HG03460 (cell line): Measurements from ENCODE around the gene SPTY2D1.
"Not testable (repeated sequence)": the region's sequence is repeated elsewhere in the genome, so short reads cannot be mapped to it uniquely, and the experiment has no call there.

Source experiments
- ATAC-seq: cut with Tn5 transposase; IDR thresholded peaks from one replicate; pipeline ENCODE4 v1.9.1; 2021; ENCODE audit not compliant: unreplicated experiment

Gene SPTY2D1

GRCh38 chr11:18634140-18635032 is at the start of gene SPTY2D1:
Gene SPTY2D1 (minus strand): TSS chr11:18634342. CDS start chr11:18634257, 85 bp downstream.
- peak; percentile 94 for ATAC-seq

- no peak for ATAC-seq
Observed at GRCh38 chr11:18682466-18682865, 48.3 kb upstream of the SPTY2D1 start.

GRCh38 chr11:18681949-18682348 is 47.8 kb upstream of the SPTY2D1 start:
- not testable (repeated sequence) for ATAC-seq

- no peak for ATAC-seq
Observed at GRCh38 chr11:18677560-18677959, 43.4 kb upstream of the SPTY2D1 start.

- no peak for ATAC-seq
Observed at GRCh38 chr11:18676803-18677202, 42.7 kb upstream of the SPTY2D1 start.

GRCh38 chr11:18672209-18672608 is 38.1 kb upstream of the SPTY2D1 start:
- ATAC-seq, result not testable (repeated sequence)

- no peak for ATAC-seq
Observed at GRCh38 chr11:18671246-18671645, 37.1 kb upstream of the SPTY2D1 start.

GRCh38 chr11:18669711-18670110 is 35.6 kb upstream of the SPTY2D1 start:
- ATAC-seq, result no peak

GRCh38 chr11:18669219-18669596 is 35.1 kb upstream of the SPTY2D1 start:
- ATAC-seq, result no peak

- no peak for ATAC-seq
Observed at GRCh38 chr11:18668131-18668530, 34.0 kb upstream of the SPTY2D1 start.

GRCh38 chr11:18665353-18665872 is 31.3 kb upstream of the SPTY2D1 start:
- not testable (repeated sequence) for ATAC-seq

- no peak for ATAC-seq
Observed at GRCh38 chr11:18657673-18658072, 23.5 kb upstream of the SPTY2D1 start.

- peak; percentile 81 for ATAC-seq
Observed at GRCh38 chr11:18650859-18651557, 16.9 kb upstream of the SPTY2D1 start.

- peak; percentile 40 for ATAC-seq
Observed at GRCh38 chr11:18650353-18650752, 16.2 kb upstream of the SPTY2D1 start.

GRCh38 chr11:18643034-18643433 is 8.9 kb upstream of the SPTY2D1 start:
- not testable (repeated sequence) for ATAC-seq

GRCh38 chr11:18641677-18642076 is 7.5 kb upstream of the SPTY2D1 start:
- ATAC-seq, result no peak

GRCh38 chr11:18633256-18634139 is 644 bp downstream of the SPTY2D1 start:
- peak; percentile 62 for ATAC-seq

GRCh38 chr11:18632841-18633240 is 1.3 kb downstream of the SPTY2D1 start:
- no peak for ATAC-seq

GRCh38 chr11:18624161-18624560 is 10.0 kb downstream of the SPTY2D1 start:
- ATAC-seq, result no peak

GRCh38 chr11:18623707-18624106 is 10.4 kb downstream of the SPTY2D1 start:
- ATAC-seq, result no peak
